Measurements from ENCODE around the gene RNU1-4.
"Not testable (repeated sequence)": the region's sequence is repeated elsewhere in the genome, so short reads cannot be mapped to it uniquely, and the experiment has no call there.

The RNU1-4 gene

DNA sequence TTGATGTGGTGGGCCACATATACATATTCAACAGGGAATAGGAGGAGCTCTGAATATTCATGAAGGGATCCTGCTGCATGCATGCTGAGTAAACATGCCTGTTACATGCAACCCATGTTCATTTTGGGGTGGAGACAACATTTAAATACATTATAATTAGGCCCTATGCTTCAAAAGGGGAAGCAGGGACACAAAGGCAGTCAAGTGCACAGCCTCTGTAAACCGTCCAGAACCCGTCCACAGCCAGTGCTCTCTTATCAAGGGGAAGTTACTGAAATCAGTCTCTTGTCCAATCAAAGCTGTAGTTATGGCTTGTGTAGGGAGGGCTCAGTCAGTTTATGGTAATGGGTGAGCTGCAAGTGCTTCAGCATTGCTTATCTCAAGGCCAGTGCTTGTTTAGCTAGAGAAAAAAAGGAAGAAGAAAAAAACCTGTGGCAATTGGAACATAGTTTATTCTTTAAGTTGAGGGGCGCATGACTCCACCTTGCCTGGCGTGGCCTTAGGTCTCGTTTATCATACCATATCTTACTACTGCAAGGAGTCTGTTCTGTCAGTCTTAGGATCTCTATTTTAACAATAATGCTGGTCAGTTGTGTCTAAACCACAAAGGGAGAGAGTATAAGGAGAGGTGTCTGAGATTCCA, 7.9 kb upstream of the RNU1-4 start:
- not testable (repeated sequence) for DNase-seq

DNA sequence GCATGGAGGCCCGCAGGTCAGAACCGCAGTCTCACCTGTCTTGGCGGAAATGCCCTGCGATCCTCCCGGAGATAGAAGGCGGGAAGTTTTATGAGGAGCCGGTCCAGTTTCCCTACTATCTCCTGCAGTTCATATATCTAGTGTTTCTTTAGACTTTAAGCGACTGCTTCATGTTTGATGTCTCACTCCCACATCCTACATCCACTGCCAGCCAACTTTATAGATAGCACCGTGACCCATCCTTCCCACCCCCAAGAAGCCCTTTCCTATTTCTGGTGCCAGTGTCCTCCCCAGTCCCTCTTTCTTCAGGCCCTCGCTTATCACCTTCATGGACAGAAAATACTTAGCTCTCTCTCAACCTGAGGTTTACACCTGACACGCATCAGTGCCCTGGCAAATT, 914 bp downstream of the RNU1-4 start:
- not testable (repeated sequence) for DNase-seq

DNA sequence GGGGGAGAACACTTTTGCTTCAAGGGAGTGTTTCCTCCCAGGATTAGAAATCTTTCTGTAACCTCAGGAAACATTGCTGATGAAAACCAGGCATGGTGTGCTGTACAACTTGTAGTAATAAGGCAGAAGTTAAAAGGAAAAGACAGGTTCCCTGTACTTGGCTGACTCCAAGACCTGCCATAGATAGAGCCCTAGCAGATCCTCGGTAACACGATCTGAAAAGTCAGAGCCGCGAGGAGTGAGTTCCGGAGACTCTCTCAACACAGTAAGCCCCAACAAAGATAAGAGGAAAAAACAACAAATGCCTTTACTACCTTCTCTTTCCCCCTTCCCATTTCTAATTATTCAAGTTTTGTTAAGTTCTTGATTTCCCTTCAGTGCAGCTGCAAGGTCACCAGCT, 7.3 kb downstream of the RNU1-4 start:
- not testable (repeated sequence) for DNase-seq

DNA sequence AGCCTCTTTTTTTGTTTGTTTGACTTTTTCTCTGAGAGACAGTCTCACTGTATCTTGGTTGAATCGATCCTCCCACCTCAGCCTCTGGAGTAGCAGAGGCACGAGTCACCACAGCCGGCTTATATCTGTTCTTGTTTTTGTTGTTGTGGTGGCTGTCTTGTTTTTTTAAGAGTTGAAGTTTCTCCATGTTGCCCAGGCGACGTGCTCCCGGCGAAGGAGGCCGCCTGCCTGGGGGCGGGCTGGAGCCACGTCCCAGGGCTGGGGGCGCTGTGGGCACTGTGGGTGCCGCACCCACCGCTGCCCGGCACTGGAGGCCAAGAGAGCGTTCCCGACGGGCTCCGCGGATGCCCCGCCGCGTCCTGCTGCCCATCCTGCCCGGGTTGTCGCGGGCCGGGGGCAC, 8.4 kb downstream of the RNU1-4 start:
- DNase-seq, result not testable (repeated sequence)

DNA sequence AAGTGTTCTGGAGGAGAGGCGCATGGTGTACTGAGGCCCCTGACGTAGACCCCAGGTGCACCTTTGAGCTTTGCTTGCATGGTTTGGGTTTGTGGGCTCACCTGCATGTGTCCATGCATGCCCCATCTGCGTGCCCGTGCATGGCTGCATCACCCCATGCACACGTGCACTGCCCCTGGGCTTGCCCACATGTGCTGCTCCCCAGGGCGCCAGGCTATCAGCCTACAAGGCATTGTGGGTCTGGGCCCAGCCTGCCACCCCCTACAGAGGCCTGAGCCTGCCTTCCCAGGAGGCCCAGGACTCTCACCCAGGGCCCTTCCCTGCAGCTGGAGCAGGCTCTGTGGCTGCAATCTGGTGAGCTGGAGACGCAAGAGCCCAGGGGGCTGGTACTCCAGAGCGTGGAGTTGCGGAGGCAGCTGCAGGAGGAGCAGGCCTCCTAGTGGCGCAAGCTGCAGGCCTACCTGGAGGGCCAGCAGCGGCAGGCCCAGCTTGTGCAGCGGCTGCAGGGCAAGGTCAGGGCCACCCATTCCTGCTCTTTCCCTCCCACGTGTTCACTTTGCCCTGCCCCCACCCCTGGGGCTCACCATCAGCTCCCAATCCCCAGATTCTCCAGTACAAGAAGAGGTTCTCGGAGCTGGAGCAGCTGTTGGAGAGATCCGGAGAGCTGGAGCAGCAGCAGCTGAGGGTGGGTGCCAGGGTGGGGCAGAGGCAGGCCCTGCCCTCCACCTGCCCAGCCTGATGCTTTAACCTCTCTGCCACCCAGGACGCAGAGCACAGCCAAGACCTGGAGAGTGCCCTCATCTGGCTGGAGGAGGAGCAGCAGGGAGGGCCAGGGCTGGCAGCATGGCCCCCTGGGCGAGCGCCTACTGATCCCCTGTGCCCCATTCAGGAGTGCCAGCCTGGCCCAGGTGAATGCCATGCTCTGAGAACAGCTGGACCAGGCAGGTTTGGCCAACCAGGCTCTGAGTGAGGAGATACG, 9.9 kb downstream of the RNU1-4 start:
- not testable (repeated sequence) for DNase-seq

DNA sequence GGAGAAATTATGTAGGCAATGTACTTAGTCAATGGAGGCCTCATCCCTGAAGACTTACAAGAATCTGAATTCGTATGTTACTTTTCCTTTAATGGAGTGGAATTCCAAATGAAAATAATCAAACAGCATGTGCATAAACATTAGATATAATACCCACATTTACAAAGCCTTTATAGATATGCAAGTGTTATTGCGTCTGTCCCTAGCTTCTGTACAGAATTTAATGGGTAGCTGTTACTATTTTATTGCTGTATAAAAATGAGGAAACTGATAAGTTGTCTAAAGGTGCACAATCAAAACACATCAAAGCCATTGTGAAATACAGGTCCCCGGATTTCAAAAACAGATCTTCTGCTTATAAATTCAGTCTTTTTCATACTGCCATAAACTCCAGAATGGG, 12.5 kb downstream of the RNU1-4 start:
- DNase-seq, result not testable (repeated sequence)

DNA sequence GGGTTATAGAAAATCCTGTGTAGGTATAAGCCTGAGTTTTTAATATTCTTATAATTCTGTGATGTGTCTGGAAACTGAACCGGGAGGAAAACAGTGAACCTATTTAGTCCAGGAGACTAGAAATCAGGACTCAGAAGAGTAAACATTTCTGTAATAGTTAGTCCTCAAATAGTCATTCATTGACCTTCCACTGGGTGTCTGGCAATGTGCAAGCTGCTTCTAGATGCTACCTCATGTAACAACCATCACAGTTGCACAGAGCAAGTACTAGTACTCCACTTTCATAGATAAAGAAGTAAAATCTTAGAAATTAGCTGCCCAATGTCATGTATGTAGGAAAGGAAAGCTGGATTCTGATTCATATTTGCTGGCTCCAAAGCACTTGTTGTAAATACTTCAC, 15.1 kb downstream of the RNU1-4 start:
- not testable (repeated sequence) for DNase-seq

DNA sequence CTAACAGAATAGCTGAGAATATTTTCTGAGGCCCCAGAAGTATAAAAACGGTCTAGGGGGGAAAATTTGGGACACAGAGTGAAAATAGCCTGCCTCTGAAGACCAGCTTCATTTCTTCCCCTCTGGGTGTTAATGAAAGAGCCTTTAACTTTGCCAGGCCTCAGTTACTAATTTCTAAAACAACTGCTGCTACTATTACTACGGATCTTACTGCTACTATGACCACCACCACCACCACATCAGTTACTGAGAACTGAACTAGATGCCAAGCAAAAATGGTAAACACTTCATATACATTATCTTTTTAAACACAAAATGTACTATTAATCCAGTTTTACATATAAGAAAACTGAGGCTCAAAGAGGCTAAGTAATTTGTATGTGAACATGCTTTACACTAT, 15.6 kb downstream of the RNU1-4 start:
- DNase-seq, result not testable (repeated sequence)

DNA sequence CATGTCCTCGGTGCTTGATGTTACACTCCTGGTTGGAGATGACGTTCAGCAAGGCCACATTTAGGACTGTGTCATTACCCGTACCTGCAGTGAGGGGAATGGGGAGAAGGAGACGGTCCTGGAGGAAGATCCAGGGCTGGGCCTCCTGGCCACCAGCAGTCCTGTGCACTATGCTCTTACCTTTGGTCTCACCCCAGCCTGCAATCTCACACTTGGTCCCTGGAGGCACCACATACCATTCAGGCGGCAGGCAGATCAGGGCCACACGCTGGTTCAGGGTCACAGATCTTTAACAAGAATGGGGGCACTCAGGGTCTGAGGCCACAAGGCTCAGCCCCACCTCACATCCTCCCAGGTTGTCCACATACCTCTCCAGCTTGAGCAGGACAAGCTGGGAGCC, 17.3 kb downstream of the RNU1-4 start:
- not testable (repeated sequence) for DNase-seq

DNA sequence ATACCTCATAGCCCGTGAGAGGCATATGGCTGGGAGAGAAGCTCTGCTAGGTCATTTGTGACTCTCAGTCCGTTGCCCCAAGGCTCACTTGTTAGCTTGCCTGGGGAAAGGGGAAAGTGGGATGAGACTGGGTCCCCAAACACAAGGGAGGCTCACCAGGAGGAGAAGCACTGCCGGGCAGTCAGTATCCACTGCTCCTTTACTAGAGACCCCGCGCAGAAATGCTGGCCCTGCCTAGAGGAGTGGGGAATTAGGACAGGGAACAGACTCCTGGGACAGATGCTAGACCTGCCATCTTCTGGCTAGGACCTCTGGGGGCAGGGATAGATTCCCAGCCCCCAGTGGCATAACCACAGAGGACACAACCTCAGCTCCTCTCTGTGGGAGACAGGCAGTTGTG, 17.7 kb downstream of the RNU1-4 start:
- DNase-seq, result not testable (repeated sequence)

DNA sequence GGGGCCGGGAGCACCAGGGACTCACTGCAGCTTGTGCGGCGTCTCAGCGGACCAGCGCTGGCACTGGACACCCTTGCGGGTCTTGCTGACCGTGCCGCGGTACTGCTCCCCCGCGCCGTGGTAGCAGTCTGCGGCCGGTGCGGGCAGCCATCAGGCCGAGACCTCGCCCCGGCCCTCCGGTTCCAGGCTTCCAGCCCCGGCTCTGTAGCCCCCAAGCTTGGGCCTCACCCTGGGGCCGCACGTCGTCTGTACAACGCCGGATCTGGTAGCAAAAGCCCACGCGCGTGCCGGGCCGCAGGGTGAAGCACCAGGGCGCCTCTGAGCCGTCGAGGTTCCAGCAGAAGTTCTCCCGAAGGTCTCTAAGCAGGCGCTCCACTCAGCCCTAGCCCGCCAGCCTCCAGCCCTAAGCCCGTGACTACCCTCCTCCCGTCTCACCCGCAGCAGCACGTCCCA, 18.8 kb downstream of the RNU1-4 start:
- DNase-seq, result not testable (repeated sequence)

DNA sequence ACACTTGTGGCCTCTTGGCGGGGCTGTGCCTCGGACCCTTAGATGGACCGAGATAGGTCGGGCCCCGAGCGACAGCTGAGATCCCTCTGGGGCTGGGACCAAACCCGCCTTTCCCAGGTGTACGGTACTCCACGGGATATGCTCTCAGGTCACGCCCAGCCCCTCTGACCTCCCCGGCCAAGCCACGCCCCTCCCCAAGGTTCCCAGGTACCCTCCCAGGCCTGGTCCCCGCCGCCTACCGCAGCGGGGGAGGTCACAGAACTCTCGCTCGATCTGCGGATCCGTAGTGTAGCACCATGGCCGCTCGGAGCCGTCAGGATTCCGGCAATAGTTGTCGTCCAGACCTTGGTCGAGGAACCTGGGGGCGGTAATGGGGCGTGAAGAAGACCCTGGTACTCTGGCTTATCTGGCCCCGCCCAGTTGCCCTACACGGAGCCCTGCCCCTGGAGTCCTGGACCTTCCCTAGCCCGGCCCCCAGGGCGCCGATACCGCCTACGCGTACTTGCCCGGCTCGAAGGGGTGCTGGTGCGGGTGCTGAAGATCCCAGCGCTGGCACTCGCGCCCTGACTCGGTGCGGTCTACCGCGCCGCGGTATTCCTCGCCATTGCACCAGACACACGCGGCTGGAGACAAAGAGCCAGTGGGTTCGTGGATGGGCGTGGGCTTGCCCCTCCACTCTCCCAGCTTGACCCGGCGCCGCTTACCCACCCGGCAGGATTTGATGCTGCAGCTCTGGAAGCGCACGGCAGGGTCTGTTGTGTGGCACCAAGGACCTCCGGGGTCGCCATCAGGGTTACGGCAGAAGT, 19.5 kb downstream of the RNU1-4 start:
- DNase-seq, result not testable (repeated sequence)

DNA sequence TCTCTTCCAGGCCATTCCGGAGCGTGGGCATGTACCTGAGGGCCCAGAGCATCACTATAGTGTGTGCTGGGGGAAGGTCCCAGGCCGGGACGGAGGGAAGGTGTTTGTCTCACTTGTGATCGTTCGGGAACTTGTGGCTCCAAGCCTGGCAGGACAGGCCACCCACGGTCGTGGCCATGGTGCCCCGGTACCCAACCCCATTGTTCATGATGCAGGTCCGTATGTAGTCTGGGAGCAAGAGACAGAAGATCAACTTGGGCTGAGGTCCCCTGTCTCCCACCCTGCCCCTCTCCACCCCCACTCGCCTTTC, 20.1 kb downstream of the RNU1-4 start:
- not testable (repeated sequence) for DNase-seq

DNA sequence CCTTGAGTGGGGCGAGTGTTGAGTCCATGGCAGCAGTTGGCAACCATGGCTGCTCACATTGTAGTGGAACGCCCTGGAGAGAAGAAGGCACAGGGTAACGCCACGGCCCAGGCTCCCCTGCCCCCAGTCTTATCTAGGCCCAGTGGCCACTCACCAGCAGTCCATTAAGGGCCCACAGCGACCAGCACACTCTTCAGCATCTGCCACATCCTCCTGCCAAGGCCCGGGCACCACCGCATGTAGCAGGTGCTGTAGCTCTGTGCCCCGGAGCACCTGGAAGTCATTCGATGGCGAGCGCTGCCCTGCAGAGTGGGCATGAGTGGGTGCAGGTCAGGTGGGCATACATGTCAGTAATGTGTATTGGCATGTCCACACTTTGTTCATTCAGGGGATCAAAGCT, 20.5 kb downstream of the RNU1-4 start:
- DNase-seq, result not testable (repeated sequence)

DNA sequence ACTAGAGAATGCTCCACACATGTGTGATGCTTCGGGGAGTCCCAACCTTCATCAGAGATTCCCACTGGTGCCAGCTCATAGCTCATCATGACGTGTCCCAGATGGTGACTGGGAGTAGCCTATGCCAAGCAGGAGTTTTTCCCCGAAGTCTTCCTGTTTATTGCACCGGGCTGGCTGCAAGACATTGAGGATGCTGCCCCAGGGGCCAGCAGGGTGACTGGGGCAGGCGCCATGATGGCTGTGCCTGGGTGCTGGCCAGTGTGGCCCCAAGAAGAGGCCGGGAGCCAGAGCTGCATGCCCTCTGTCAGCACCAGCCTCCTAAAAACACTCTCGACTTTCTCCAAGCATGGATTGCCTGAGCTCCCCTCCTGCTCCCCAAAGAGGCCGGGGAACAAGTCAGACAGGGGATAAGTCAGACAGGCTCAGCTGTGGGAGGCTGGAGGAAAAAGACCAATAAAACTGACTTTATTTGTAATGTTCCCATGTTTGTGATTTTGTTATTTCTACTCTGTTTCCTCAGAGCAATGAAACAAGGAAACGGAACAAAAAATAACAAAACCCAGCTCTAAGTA, 24.0 kb downstream of the RNU1-4 start:
- DNase-seq, result not testable (repeated sequence)

DNA sequence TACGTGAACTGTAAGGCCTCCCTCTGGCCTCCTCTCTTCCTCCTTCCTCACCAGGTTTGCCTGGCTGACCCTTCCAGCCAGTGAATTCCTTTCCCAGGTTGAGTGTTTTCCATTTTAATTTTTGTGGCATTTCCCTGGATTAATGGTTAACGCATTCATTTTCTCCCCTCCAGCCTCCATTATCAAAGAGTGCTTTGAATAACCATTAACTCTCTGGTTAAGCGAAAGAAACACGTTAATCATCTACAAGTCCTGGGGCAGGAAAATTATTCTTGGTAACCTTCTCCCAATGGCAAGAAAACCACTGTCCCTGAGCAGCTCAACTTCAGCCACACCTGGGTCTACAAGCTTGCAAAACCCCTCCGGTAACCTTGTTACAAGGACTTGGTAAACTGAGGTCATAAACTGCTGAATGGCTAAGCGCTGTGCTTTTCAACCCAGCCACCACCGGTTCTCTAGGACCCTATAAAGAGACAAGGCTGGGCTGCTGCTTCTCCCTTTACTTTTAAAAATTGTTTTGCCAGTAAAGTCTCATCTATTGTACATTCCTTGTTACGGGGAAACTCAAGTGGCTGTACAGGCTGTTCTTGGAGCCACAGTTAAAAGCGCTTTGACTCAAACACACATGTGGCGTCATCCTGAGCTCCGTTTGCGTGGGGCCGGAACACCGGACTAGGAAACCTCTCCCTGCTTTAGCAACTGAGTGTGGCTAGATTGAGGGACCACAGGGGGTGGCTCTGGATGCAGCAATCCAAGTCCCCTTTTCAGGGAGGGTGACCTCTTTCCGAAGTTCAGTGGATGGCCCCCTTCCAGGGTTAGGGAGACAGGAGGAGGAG, 24.7 kb downstream of the RNU1-4 start:
- DNase-seq, result not testable (repeated sequence)

DNA sequence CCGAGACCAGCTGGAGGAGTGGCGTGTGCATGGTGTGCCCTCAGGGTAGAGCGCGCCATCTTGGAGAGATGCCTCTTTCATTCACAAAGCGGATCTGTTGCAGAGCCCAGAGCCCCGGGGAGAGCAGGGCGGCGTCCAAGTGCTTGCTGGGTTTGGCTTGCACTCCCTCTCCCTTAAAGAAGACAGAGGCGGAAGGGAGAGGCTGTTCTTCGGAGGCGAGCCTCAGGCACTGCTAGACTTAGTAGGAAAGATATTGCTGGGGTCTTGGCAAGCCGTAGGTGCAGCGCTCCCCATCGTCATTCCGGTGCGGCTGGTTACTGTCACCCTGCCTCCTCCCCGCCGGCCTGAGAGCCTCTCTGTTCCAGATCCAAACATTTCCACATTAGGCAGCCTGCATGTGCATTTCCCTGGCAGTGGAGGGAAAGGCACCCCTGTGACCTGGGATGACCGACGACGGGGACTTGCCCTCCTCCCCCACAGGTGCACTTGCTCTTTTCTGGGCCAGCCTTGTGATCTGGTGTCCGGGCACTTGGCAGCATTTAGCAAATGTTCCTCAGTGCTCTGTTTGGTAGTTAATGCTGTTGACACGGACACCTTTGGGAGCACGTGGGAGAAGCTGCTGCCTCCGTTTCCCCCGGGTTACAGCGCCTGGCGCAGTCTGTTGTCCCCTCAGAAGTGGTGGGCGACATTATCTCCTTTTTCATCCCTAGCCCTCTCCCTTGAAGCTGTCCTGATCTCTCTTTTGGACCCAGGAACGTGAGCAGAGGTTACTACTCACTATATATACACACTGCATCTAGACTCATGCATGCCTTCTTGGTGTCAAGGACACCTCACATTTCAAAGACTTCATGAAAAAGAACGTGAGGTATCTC, 25.7 kb downstream of the RNU1-4 start:
- not testable (repeated sequence) for DNase-seq

DNA sequence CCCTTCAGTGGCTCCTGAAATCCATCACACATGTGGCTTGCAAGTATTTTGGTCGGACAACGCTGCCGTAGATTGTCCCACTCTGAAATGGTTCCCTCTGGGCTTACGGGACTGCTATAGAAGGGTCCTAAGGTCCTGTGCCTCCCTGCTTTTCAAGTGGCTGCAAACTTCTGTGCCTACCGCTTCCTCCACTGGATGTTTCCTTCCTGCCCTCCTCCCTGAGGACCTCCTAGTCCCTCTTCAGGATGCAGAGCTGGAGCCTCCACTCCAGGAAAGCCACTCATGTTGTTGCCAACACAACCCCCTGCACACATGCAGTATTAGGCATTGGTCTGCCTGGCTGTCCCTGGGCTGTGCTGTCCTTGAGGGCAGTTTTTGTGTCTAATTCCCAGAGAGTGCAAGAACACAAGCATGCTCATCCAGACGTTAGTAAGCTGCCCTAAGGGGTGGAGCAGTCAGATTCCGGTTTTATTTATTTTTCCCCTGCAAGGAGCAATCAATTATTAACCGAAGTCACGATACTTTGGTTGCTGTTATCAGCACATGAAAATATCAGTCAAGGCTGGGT, 26.5 kb downstream of the RNU1-4 start:
- not testable (repeated sequence) for DNase-seq

DNA sequence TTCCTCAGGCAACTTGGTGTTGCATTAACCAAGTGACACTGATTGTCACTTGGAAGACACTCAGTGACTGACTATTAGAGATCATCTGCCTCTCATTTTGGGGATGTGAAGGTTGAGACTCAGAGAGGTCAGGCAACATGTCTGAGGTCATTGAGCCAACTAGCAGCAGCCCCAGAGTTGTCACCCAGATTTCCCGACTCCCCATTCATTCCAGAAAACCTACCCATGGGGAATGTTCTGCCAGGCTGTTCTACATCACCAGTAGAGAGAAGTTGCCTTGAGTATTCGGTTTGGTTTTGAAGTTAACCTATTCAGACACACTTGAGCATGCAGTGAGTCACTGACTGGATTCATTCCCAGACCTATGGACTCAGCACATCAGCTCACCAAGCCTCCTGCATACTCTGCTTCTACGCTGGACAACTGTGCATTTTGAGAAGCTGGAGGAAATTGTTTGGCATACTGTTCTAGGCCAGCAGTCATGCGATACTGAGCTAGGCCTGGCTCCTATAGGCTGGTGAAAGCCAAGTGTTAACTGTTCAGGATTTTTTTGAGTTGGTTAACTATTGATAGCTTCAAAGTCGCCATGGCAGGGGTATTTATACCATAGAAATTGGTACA, 29.9 kb downstream of the RNU1-4 start:
- not testable (repeated sequence) for DNase-seq

DNA sequence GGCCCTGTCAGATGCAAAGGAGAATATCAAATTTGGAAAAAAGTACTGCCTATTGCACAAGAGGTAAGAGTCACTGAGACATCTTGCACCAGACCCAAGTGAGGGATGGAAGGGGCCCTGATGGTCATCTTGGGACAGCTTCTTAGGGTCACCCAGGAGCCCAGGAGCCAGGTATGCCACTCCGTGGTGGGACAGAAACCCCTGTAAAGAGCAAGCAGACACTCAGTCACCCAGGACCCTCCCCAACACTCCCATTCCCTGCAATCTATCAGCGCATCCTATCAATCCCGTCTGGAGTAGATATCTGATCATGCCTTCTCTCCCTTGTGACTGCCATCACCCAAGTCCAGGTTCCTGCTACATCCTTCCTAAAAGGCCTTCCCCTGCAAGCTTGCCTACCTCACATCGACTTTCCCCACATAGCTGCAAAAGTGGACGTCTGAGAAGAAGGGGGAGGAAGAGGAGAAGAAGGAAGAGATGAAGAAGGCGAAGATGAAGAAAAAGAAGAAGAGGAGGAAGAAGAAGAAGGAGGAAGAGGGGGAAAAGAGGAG, 30.7 kb downstream of the RNU1-4 start:
- not testable (repeated sequence) for DNase-seq

Measured in CD4-positive, alpha-beta T cell treated with Interleukin-6 for 4 hours (primary cell).